GM12873 (cell line): ENCODE measurements around the gene THAP10.

Experiments
- TF ChIP-seq, protein P1 (sequence below): IDR thresholded peaks from 2 replicates; pipeline ENCODE4 v1.5.1; 2012; ENCODE audit warnings: low read depth, mild to moderate bottlenecking, moderate library complexity, low read length, control low read depth; ENCODE audit not compliant: insufficient read depth; ENCODE audit errors: missing control alignments

THAP10 gene

DNA sequence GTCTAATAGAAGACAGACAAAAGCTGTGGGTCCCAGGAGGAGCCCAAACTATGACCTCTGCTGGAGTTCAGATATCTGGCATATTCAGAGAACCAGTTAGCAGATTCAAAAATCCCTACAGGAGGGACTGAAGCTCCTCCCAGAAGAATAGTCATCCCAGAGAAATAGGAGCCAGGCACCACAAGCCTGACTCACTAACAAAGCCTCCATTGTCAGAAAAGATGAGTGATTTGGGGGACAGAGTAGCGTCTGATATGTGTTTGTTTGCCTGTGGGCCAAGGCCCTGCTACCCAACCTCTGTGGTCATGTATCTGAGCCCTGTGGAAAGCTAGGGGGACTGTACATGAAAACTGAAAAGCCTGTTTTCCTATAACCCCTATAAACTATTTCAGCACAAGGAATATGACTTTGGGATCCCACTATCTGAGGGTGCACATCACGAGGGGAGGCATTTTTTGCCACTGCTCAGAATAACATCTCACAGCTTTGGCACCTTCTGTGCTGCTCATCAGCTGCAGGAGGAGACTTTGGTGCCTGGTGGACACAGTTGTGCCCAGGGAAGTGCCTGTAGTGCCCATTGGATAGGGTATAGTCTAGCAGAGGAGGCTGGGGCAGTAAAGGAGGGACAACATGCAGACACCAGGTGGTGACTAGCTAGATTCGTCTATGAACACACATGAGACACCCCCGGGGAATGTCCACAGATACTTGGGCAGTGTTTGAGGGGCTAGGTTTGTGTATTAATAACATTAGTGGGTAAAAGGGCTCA, 28.6 kb downstream of the THAP10 start:
- TF ChIP-seq, protein P1, sequence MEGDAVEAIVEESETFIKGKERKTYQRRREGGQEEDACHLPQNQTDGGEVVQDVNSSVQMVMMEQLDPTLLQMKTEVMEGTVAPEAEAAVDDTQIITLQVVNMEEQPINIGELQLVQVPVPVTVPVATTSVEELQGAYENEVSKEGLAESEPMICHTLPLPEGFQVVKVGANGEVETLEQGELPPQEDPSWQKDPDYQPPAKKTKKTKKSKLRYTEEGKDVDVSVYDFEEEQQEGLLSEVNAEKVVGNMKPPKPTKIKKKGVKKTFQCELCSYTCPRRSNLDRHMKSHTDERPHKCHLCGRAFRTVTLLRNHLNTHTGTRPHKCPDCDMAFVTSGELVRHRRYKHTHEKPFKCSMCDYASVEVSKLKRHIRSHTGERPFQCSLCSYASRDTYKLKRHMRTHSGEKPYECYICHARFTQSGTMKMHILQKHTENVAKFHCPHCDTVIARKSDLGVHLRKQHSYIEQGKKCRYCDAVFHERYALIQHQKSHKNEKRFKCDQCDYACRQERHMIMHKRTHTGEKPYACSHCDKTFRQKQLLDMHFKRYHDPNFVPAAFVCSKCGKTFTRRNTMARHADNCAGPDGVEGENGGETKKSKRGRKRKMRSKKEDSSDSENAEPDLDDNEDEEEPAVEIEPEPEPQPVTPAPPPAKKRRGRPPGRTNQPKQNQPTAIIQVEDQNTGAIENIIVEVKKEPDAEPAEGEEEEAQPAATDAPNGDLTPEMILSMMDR = no peak

GRCh38 chr15:70859998-70860397, 32.2 kb downstream of the THAP10 start:
- TF ChIP-seq, protein P1 = no peak

DNA sequence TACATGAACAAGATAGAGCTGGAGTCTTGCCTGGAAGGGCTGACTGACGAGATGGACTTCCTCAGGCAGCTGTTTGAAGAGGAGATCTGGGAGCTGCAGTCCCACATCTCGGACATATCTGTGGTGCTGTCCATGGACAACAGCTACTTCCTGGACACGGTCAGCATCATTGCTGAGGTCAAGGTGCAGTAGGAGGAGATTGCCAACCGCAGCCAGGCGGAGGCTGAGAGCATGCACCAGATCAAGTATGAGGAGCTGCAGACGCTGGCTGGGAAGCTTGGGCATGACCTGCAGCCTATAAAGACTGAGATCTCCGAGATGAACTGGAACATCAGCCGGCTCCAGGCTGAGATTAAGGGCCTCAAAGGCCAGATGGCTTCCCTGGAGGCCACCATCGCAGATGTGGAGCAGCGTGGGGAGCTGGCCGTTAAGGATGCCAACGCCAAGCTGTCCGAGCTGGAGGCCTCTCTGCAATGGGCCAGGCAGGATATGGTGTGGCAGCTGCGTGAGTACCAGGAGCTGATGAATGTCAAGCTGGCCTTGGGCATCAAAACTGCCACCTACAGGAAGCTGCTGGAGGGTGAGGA, 32.8 kb downstream of the THAP10 start:
- TF ChIP-seq, protein P1 = no peak

DNA sequence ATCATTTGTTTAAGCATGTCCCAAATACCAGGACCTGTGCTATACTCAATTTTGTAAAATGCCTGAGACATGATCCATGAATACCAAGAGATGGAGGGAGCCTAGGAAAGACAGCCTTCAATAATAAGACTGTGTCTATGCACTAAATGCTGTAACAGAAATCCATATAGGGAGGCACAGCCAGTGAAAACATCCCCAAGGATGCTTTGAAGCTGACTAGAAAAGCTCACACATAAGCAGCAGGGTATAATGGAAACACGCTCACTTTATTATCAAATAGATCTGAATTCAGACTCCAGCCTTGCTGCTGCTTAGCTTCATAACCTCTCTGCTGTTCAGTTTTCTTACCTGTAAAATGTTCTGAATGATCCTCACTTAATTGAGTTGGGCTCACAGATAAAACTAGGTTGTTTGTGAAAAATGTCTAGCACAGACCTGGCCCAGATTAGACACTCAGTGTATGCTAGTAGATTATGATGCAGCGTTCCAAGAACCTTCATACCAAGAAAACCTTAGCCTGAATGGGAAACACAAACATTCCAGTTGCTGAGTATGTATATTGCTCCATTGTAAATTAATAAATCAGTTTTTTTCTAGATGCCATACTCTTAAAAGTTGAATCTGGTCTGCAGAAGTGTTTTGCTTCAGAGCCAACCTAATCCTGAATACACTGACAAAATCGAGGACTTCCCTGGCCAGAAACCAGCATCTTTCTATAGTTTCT, 34.5 kb downstream of the THAP10 start:
- TF ChIP-seq, protein P1 = no peak

- TF ChIP-seq, protein P1 = no peak
Observed at GRCh38 chr15:70856884-70857561, 35.2 kb downstream of the THAP10 start.

- TF ChIP-seq, protein P1 = no peak
Observed at GRCh38 chr15:70856177-70856883, 35.9 kb downstream of the THAP10 start.

GRCh38 chr15:70855764-70856163, 36.5 kb downstream of the THAP10 start:
- TF ChIP-seq, protein P1 = no peak
